ENCODE results near the gene OASL.
"Not testable (repeated sequence)": the region's sequence is repeated elsewhere in the genome, so short reads cannot be mapped to it uniquely, and the experiment has no call there.

OASL gene, protein sequence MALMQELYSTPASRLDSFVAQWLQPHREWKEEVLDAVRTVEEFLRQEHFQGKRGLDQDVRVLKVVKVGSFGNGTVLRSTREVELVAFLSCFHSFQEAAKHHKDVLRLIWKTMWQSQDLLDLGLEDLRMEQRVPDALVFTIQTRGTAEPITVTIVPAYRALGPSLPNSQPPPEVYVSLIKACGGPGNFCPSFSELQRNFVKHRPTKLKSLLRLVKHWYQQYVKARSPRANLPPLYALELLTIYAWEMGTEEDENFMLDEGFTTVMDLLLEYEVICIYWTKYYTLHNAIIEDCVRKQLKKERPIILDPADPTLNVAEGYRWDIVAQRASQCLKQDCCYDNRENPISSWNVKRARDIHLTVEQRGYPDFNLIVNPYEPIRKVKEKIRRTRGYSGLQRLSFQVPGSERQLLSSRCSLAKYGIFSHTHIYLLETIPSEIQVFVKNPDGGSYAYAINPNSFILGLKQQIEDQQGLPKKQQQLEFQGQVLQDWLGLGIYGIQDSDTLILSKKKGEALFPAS

DNA sequence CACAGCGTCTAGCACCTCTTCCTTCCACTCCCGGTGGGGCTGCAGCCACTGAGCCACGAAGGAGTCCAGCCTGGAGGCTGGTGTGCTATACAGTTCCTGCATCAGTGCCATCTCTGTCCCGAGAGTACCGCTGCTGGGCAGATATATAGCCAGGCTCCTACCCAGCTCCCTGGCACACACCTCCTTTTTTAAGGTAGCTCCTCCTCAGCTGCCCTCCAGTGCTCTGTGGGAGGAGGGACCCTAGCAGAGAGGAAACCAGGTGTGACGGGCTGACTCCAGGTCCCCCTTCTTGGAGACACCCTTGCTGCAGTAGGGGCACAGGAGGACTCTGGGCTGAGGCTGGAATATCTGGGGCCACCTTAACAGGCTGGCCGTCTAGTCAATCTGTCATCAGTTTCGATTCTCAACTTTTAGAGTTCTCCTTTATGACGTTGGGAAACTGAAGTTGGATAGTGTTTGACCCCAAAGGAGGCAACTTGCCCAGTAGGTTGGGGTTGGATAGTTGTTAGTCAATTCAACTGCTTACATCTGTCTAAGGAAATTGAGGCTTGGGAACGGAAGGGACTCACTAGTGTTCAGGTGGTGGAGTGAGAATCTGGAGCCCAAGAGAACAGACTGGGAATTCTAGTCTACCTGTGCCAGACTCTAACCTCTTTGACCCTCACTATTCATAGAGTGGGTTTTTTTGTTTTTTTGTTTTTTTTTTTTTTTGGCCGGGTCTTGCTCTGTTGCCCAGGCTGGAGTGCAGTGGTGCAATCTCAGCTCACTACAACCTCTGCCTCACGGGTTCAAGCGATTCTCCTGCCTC, at the start of gene OASL:
OASL (minus strand) TSS at position 386 of the 808 bp plus-strand sequence; CDS start at position 111, 275 bp downstream.
- peak; percentile 35 for DNase-seq (ENCODE audit: low read depth)

DNA sequence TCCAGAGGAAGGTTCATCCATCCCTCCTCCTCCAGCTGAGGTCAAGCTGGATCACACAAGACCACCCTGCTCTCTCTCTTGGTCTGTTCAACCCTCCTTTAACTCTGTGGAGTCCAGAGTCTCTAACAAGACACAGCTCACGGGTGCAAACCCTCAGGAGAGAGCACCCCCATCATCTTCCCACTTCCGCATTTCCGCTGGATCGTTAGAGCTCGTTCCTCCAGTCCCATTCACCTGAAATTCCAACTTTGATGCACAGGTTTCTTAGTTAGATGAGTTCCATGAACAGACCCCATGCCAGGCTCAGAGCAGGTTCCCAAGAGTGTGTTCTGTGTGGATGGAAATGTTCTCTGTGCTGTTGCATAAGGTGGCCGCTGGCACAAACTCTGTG, 49.1 kb upstream of the OASL start:
- no peak for DNase-seq (ENCODE audit: low read depth)

DNA sequence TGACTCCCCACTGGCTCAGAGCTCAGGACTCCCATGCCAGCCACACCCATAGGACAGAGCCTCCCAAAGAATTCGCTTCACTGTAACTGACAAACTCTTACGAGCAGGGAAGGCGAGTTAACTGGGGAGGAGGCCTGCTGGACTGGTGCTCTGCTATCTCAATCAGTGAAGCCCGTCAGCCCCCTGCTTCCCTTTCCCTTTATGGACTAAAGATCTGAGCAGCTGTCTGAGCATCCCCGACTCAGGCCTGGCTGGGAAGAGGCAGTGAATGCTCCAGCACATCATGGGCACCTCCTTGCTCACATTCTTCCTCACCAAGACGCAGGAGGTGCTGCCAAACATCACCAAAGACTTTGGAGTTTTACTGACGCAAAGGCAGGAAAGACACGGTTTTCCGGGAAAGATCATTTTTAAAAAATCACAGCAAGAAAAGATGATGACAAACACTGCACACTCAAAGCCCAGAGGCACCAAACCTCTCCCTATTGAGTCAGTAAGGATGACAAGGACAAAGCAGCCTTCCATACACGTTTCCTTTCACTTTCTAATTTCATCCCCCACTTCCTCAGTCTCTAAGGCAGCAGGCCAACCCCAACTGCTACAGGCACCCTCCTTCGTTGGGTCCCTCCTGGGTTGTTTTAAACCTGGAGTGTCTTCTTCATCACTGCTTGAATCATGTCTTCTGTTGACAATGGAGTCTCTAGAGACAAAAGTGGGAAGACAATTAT, 48.6 kb upstream of the OASL start:
- DNase-seq (ENCODE audit: low read depth) = no peak

DNA sequence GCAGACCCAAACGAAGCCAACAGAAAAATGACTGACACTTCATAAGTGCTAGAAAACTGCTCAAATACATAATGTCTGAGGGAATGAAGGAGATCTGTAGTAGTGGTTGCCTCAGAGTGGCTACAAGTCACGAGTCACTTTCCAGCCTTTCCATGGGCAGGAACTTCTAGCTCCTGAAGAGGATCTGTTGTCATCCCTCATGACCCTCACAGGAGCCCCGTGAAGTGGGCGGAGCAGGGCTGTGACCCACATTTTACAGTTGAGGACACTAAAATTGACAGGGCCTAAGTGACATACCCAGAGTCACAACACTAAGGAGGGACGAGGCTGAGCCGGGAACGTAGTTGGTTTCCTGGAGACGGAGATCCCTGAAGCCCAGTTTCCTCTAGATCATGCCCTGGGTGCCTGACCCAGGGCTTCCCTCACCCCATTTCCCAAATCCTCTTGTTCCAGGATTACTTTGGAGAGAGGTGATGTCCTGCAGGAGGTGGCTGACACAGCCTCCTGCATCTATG, 47.8 kb upstream of the OASL start:
- DNase-seq (ENCODE audit: low read depth) = no peak

DNA sequence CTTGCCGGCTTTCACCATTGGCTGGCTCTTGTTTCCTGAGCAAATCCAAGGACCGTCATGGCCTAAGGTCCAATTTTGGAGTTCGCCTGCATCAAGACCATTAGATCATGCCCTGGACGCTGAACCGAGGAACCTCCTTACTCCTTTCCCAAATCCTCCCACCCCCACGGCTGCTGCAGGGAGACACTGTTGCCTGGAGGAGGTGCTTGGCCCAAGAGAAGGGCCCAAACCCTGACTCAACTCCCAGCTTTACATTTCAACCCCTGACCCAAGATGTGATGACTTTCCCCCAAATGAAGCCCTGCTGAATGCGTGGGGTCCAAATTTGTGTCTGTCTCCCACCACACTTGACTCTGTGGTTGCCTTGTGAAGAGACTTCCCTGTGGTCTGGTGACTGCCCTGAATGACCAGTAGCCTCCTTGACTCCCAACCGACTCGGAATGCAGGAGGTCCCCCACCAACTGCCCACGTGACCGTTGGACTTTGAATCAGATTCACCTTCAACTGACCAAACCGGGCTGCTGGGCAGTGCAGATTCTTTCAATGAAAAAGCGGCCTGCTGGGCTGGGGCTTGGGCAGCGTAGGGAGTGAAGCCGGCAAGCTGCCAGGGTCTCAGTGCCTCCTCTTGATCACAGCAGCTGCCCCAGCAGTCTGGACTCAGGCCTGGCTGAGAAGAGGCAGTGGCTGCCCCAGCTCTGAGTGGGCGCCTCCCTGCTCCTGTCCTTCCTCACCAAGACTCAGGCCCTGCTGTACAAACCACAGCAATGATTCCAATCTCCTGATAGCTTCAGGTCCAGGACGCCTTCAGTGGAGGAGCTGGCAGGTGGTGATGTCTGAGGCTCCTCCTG, 46.7 kb upstream of the OASL start:
- no peak for DNase-seq (ENCODE audit: low read depth)

DNA sequence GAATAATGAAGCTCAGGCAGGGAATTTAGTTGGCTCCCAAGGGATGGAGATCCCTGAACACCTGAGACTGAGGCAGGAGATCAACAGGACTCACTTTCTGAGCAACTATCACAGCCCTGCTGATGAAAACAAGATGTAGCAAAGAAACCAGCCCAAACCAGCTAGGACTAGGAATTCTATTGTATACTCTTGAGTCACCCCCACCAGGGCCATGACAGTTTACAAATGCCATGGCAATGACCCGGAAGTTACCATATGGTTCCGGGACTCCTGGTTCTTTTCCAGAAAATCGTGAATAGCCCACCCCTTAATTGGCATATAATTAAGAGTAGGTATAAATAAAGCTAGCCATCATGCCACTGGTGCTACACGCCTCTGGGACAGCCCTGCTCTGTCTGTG, 46.0 kb upstream of the OASL start:
- no peak for DNase-seq (ENCODE audit: low read depth)

DNA sequence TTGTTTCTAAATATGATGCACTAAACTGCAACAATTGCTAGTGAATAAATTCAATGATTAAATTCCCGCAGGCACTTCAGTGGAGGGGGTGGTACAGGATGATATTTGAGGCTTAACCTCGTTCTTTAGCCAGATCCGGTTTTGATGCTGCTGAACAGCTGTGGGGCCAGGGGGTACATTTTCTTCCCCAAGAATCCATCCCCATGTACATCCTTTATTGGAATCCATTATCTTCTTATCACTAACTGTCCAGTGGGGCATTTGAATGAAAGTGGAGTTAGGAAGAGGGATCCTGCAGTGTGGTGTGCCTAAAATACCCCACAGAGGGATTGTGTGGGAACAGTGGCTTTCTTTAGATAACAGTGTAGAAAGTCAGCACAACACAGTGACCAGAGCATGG, 45.2 kb upstream of the OASL start:
- no peak for DNase-seq (ENCODE audit: low read depth)

DNA sequence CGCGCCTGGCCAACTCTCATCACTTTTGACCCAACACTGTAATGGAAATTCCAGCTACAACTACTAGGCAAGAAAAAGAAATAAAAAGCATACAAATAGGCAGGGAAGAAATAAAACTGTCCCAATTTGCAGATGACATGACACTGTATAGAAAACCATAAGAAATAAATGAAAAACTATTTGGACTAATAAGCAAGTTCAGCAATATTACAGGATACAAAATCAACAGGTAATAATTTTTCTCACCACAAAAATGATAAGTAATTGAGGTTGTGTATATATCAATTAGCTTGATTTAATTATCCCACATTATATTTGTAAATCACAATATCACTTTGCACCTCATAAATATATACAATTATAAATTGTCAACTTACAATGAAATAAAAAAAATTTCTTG, 41.9 kb upstream of the OASL start:
- no peak for DNase-seq (ENCODE audit: low read depth)

DNA sequence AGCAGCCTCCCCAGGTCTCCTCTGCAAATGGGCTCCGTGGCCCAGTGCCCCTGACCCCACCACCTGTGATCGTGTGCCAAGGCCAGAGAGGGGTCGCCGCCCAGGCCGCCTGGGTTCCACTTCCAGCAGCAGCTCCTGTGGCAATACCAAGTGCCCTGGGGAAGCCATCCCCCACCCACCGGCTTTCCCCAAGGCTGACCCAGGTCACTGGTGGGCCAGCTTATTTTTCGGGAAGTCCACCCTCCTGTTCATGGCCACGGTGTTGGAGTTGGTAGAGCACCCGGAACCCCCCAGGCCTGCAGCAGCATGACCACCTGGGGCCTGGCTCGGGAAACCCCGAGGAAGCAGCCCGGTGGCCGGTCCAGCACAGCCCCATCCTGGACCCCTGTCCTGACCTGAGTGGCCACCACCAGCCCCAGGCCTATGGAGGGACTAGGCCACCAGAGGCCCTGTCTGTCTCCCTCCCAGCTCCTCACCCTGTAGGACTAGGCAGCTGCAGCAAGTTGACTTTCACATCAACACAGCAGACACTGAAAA, 40.8 kb upstream of the OASL start:
- no peak for DNase-seq (ENCODE audit: low read depth)

DNA sequence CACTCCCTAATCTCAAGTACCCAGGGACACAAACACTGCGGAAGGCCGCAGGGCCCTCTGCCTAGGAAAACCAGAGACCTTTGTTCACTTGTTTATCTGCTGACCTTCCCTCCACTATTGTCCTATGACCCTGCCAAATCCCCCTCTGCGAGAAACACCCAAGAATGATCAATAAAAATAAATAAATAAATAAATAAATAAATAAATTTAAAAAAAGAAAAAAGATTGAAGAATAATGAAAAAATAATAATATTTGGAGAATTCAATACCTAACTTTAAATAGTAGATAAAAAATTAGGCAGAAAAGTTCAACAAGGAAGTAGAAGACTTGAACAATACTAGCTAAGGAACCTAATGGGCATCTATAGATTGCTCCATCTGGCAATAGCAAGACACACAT, 38.4 kb upstream of the OASL start:
- DNase-seq (ENCODE audit: low read depth) = not testable (repeated sequence)

DNA sequence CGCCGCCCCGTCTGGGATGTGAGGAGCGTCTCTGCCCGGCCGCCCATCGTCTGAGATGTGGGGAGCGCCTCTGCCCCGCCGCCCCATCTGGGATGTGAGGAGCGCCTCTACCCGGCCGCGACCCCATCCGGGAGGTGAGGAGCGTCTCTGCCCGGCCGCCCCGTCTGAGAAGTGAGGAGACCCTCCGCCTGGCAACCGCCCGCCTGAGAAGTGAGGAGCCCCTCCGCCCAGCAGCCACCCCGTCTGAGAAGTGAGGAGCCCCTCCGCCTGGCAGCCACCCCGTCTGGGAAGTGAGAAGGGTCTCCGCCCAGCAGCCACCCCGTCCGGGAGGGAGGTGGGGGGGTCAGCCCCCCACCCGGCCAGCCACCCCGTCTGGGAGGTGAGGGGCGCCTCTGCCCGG, 36.9 kb upstream of the OASL start:
- not testable (repeated sequence) for DNase-seq (ENCODE audit: low read depth)

DNA sequence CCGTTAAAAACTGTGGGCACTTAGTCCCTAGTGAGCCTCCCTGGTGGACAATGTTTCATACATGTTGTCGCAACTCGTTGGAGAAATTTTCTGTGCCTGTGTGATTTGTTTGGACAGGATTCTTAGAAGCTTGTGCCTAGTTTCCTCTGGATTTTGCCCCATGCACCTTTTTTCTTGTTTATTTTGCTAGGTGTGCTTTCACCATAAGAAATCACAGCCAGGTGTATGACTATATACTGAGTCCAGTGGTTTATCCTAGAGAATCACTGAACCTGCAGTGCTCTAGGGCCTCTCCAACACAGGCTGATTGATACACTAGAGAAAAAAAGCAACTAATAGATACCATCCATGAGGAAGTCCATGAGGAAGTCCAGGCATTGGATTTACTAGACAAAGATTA, 33.1 kb upstream of the OASL start:
- DNase-seq (ENCODE audit: low read depth) = no peak

DNA sequence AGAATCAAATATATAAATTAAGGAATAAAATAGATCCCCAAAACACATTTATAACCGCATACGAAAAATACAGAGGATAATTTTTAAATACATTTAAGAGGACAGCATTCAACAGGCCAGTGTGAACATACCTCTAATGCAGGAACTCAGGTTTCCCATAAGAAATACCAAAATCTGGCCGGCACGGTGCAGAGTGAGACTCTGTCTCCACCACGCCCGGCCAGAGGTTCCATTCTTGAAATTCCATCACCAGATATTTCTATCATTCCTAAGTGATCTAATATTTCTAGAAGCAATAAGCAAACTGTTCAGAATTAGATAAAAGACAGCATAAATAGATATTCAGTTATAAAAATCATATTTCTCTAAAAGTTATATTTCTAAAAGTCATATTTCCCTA, 30.2 kb upstream of the OASL start:
- DNase-seq (ENCODE audit: low read depth) = no peak

DNA sequence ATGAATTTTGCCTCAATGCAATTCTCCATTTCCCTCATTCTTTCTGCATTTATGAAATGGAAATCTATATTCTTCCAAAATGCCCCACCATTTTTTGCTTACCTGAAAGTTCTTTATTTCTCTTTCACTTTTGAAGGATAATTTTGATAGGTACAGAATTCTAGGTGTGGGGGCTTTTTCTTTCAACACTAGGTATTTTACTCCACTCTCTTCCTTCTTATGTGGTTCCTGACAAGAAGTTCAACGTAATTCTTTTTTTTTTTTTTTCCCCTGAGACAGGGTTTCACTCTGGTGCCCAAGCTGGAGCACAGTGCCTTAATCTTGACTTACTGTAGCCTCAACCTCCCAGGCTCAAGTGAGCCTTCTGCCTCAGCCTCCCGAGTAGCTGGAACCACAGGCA, 26.3 kb upstream of the OASL start:
- no peak for DNase-seq (ENCODE audit: low read depth)

DNA sequence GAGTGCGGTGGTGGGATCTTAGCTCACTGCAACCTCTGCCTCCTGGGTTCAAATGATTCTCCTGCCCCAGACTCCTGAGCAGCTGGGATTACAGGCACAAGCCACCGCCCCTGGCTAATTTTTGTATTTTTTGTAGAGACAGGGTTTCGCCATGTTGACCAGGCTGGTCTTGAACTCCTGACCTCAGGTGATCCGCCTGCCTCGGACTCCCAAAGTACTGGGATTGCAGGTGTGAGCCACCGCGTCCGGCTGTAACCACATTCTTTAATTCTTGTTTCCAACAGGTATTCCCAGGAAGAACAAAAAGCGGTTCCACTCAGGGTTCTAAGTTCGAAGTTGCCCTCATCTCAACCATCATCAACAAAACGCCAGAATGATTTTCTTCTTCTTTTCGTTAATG, 25.5 kb upstream of the OASL start:
- DNase-seq (ENCODE audit: low read depth) = not testable (repeated sequence)

DNA sequence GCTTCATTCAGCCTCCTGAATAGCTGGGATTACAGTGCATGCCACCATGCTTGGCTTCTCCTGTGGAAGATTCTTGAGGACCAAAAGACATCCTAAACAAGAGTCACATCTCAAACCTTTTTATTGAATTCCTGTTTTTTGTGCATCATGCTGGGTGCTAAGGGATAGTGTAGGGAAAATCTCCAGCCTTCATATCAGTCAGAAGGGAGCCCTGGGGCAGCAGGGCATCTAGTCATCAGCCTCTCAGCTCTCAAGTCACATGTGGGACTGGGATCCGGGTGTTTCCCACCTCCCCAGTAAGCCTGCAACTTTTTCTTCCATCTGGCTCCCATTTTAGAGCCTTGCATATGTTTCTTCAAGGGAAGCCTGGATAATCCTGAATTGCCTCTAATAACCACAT, 25.1 kb upstream of the OASL start:
- no peak for DNase-seq (ENCODE audit: low read depth)

DNA sequence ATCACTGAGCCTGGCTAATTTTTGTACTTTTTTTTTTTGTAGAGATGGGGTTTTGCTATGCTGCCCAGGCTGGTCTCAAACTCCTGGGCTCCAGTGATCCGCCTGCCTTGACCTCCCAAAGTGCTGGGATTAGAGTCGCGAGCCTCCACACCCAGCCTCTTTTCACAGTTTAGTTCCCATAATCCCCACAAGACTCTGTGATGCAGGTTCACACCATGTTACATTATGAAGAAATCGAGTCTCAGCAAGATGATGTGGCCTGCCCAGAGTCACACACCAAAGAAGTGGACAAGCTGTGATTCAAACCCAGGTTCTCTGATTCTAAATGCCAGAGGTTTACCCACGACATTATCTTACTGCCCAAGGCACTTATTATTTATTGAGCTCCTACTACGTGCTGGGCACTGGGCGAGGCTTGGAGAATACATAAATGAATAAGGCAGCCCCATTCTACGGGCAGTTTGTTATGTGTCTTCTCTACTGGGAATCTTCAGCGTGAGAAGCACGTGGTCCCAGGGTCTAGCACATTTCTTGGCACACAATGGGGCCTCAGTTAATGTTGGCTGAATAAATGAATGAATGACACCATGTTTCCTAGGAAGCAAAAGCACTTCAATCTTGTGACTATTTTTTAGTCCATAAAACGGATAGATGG, 23.5 kb upstream of the OASL start:
- no peak for DNase-seq (ENCODE audit: low read depth)

DNA sequence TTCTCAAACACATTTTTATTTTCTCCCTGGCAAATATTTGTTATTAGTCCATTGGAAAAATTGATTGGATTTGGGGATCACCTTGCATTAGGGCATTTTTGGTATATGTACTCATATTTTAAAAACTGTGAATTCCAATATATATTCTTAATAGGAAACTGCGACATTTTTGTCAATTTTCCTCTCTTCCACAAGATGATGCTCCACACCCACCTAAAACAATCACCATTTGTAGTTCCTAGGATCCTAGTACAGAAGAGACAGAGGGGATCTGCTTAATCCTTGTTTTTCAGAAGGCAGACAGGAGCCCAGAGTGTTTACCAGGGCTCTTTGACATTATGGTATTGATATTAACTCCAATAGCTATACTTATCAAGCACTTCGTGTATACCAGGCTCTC, 22.8 kb upstream of the OASL start:
- no peak for DNase-seq (ENCODE audit: low read depth)

DNA sequence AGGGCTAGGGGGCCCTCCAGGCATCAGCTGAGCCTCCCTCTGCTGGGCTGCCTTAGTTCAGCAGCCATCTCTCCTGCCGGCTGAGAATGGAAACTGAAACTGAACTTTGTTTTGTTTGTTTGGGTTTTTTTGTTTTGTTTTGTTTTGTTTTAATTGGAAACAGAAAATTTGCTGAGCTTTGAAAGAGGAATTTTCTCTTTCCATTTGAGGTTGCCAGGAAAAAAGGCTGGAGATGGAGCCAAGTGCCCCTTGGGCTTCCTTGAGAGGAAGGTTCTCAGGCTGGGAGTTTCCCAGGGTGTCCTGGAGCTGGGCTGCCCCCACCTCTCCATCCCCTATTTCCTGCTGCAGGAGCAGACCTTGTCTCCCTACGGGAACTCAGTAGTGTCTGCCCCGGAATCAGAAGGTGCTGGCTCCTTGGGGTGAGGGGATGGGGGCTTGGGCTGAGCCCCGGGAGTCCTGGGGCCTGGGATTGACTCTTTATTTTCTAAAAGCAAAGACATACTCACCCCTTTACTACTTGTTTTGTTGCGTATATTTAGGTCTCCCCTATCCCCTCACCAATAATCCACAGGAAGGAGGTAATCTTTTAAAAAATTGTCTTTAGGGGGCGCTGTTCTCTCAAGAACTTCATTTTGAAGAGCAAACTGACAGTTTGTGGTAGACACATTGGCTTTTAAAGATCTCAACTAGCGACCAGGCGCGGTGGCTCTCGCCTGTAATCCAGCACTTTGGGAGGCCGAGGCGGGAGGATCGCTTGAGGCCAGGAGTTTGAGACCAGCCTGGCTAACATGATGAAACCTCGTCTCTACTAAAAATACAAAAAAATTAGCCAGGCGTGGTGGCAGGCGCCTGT, 21.3 kb upstream of the OASL start:
- DNase-seq (ENCODE audit: low read depth) = peak; percentile 21
